Type B pancreatic cell (in vitro differentiated cells): Measurements from ENCODE around the gene LMX1A. TPM values are rescaled to one million over a fixed set of nuclear protein-coding genes. Genes with fewer than 3 reads are reported as not detected.

ENCODE experiments used
- DNase-seq: peaks from one replicate; pipeline ENCODE4 v3.0.0; 2021; ENCODE audit warnings: mixed read lengths; ENCODE audit not compliant: unreplicated experiment; ENCODE audit errors: extremely low spot score
- H3K27ac Mint-ChIP-seq: 2 replicates; pipeline ENCODE4 v1.8.0; 2021; ENCODE audit warnings: mild to moderate bottlenecking, mixed read lengths
- H3K27me3 Mint-ChIP-seq: 2 replicates; pipeline ENCODE4 v1.8.0; 2021; ENCODE audit warnings: mixed read lengths
- H3K36me3 Mint-ChIP-seq: 2 replicates; pipeline ENCODE4 v1.8.0; 2021; ENCODE audit warnings: mixed read lengths
- H3K4me1 Mint-ChIP-seq: one replicate; pipeline ENCODE4 v1.8.0; 2021; ENCODE audit warnings: mixed read lengths; ENCODE audit not compliant: unreplicated experiment
- H3K4me3 Mint-ChIP-seq: 2 replicates; pipeline ENCODE4 v1.8.0; 2021; ENCODE audit warnings: mild to moderate bottlenecking, mixed read lengths
- H3K9me3 Mint-ChIP-seq: 2 replicates; pipeline ENCODE4 v1.8.0; 2021; ENCODE audit warnings: mixed read lengths
- total RNA-seq: library from RNA; stranded (reverse); gene quantifications from 2 replicates; pipeline ENCODE4 v1.2.1, GENCODE V29; 2021; ENCODE audit warnings: low replicate concordance
- TF ChIP-seq, protein P1 (sequence below): fragments of 200-600 bp; sonication (generic); conservative IDR thresholded peaks from 2 replicates; pipeline ENCODE4 v1.5.0; 2021; ENCODE audit warnings: antibody characterized with exemption, mild to moderate bottlenecking

The LMX1A gene
- total RNA-seq, 1 donor from 2014 or later = 34.4 TPM

DNA sequence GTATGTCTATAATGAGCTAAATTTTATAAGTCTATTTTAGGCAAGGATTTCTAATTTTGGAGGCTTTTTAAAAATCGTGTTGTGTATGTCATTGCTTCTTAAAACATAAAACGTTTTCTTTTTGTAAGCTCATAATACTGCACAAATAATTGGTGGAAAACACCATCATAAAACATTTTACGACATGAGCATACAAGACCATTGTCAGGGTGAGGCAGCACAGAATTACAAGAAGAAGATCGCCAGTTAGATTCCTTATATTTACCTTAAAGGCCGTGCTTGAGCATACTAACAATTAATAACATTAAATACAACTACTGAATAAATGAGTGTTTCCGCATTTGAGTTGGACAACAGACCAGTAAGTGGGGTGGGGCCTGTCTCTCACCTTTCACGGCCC lies 19.1 kb upstream of the LMX1A start:
- Mint-ChIP-seq H3K27ac (no peak overlapping the region), H3K4me1 (peaks cover 23% of the 10 kb centered on the region), H3K27me3 (peaks cover 52% of the 10 kb centered on the region), H3K36me3 (no peaks in the 10 kb centered on the region), H3K4me3 (peak overlapping the region; percentile 44), H3K9me3 (no peaks in the 10 kb centered on the region)
- TF ChIP-seq, protein P1, sequence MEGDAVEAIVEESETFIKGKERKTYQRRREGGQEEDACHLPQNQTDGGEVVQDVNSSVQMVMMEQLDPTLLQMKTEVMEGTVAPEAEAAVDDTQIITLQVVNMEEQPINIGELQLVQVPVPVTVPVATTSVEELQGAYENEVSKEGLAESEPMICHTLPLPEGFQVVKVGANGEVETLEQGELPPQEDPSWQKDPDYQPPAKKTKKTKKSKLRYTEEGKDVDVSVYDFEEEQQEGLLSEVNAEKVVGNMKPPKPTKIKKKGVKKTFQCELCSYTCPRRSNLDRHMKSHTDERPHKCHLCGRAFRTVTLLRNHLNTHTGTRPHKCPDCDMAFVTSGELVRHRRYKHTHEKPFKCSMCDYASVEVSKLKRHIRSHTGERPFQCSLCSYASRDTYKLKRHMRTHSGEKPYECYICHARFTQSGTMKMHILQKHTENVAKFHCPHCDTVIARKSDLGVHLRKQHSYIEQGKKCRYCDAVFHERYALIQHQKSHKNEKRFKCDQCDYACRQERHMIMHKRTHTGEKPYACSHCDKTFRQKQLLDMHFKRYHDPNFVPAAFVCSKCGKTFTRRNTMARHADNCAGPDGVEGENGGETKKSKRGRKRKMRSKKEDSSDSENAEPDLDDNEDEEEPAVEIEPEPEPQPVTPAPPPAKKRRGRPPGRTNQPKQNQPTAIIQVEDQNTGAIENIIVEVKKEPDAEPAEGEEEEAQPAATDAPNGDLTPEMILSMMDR = no peak
- no peak for DNase-seq

DNA sequence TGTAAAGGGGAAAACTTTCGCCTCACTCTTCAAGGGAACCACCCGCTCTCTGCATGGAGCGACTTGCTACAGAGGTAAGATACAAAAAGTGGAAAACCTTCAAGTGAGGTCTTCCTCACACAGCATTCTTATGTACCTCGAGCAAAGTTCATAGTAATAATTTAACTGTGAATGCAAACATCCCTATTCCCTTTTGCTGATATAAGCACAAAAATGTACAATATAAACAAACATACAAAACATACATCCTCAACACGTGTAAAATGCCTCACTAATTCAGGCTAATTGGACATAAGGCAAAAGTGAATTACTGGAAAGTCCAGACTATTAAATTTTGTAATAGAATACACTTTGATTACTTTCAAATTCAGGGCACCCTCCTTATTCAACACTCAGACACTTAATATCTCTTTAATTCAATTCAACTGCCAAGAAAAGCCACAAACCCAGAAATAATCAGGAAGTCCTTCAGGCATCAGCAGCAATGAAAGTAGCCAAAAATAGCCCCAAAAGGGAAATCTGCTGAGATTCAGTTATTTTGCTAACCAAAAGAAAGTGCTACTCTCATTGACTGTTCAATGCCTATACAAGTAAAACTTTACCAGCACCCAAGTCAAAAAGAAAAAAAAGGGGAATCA lies 15.2 kb upstream of the LMX1A start:
- no peak overlapping the region for H3K27ac Mint-ChIP-seq
- peaks cover 18% of the 10 kb centered on the region for H3K4me1 Mint-ChIP-seq
- H3K36me3 Mint-ChIP-seq = no peaks in the 10 kb centered on the region
- DNase-seq = no peak
- H3K27me3 Mint-ChIP-seq = peaks cover 60% of the 10 kb centered on the region
- TF ChIP-seq, protein P1 = no peak
- no peak overlapping the region for H3K4me3 Mint-ChIP-seq
- no peaks in the 10 kb centered on the region for H3K9me3 Mint-ChIP-seq

DNA sequence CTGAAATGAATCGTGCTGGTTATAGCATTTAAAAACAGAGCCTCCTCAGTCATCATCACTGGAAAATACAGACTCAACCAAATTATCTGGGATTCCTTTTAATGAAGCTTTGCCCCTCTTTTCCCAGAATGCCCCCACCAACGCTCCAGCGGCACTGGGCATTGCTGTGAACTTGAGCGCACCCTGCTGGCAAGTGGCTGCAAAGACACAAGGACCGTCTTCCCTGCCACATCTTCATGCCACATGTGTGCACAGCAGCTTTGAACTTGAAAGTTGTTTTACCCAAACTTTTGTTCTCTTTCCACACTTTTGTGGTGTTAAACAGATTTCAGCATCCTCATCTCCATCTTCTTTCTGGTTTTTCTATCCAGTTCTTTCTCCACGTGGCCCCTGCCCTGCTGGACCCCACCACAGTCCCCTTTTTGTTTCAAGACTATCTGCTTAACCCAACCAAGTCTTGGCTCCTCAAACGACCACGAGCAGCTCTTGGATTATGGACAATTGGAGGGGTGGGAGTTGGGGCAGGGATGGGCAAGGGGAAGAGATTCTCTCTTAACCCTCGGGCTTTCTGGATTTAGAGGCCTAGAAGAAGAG lies 12.8 kb upstream of the LMX1A start:
- H3K36me3 Mint-ChIP-seq = no peaks in the 10 kb centered on the region
- H3K9me3 Mint-ChIP-seq = no peaks in the 10 kb centered on the region
- DNase-seq = peak; percentile 77
- peaks cover 60% of the 10 kb centered on the region for H3K27me3 Mint-ChIP-seq
- H3K4me3 Mint-ChIP-seq = no peak overlapping the region
- TF ChIP-seq, protein P1 = peak; percentile 91
- H3K4me1 Mint-ChIP-seq = no peaks in the 10 kb centered on the region
- no peak overlapping the region for H3K27ac Mint-ChIP-seq

DNA sequence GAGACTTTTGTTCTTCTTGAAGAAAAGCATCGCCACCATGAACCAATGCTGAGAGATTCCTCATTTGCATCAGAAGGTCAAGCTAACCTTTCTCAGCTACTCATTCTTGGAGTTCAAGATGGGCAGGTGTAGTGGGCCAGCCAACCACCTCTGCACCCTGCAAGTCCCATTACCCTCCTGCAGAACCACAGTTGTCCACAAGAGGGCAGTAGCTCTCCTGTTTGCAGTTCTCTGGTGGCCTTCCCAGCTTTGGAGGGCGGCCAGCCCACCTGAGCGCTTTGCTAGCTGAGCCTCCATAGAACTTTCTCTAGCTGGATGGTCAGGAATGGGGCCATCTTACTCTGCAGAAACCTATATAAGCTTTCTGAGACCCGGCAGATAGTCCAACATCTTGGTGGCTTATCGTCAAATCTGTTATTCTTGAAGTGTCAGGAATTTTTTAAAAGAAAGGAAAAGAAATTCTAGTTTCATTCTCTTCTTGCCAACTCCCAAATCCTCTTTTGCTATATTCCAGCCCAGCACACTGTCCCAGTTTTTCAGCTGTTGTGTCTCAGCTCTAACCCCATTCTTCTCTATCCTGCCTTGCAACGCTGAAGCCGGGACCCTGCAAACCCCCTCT lies 11.0 kb upstream of the LMX1A start:
- peaks cover 62% of the 10 kb centered on the region for H3K27me3 Mint-ChIP-seq
- TF ChIP-seq, protein P1 = peak; percentile 91
- H3K36me3 Mint-ChIP-seq = no peaks in the 10 kb centered on the region
- no peak overlapping the region for H3K27ac Mint-ChIP-seq
- H3K4me3 Mint-ChIP-seq = no peak overlapping the region
- H3K9me3 Mint-ChIP-seq = no peaks in the 10 kb centered on the region
- H3K4me1 Mint-ChIP-seq = no peaks in the 10 kb centered on the region
- DNase-seq = peak; percentile 84

DNA sequence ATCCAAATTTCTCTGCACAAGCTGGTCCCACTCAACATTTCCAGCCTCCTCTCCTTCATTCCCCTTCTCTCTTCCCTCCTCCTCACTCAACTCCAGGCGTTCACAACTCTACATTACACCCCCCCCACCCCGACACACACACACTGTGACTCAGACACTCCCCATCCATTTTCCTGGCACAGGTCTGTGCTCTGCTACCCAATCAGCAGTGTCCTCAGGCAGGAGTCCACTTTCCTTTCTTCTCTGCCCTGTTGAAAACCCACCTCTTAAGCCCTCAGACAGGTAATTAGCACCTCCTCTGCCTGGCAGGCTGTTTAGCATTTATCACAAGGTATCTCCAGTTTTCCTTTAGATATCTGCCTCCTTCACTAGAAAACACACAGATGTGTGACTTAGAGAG lies 8.8 kb upstream of the LMX1A start:
- no peak overlapping the region for H3K27ac Mint-ChIP-seq
- no peak overlapping the region for H3K4me3 Mint-ChIP-seq
- peaks cover 64% of the 10 kb centered on the region for H3K27me3 Mint-ChIP-seq
- no peaks in the 10 kb centered on the region for H3K4me1 Mint-ChIP-seq
- no peaks in the 10 kb centered on the region for H3K9me3 Mint-ChIP-seq
- no peak for DNase-seq
- no peaks in the 10 kb centered on the region for H3K36me3 Mint-ChIP-seq
- TF ChIP-seq, protein P1 = no peak
